GM19397 (cell line): ENCODE data around the gene NDUFA11.

Experiments used
- ATAC-seq: cut with Tn5 transposase; IDR thresholded peaks from one replicate; pipeline ENCODE4 v1.9.1; 2021; ENCODE audit warnings: mild to moderate bottlenecking, moderate library complexity; ENCODE audit not compliant: unreplicated experiment

Gene NDUFA11

DNA sequence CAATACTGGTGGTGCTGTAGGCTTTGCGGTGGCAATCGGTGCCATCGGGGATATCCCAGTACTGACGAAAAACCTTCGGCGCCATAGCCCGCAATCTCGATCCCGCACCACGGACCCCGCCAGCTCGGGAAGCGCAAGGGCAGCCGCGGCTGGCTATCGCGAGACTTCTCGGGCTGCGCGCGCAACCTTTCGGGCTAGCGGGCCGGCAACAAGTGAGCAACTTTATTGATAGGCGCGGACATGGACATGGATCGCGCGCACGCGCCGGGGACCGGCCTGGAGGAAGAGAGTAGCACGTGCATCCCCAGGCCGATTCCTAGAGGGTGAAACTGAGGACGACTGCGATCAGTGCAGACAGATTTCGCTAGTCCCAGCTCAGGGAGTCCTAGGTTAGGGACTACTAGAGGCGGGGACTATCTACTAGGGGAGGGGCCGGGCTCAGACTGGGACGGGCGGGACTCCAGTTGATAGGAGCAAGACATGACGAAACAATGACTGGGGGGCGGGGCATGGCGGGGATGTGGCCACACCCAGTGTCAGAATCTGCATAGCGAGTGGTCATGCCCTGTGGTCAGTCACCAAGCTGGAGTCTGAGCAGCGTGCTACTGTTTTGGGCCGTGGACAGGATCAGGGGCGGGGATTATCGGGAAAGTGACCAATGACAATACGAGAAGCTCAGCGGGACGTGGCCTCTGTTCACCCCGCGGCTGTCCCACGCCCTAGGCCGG, at the start of gene NDUFA11:
TSS of gene NDUFA11 (minus strand) at position 167 of the 728 bp plus-strand sequence. CDS start at position 85, 82 bp downstream.
- ATAC-seq, result peak; percentile 38

GRCh38 chr19:5953030-5953589, 49.5 kb upstream of the NDUFA11 start:
- ATAC-seq, result no peak

DNA sequence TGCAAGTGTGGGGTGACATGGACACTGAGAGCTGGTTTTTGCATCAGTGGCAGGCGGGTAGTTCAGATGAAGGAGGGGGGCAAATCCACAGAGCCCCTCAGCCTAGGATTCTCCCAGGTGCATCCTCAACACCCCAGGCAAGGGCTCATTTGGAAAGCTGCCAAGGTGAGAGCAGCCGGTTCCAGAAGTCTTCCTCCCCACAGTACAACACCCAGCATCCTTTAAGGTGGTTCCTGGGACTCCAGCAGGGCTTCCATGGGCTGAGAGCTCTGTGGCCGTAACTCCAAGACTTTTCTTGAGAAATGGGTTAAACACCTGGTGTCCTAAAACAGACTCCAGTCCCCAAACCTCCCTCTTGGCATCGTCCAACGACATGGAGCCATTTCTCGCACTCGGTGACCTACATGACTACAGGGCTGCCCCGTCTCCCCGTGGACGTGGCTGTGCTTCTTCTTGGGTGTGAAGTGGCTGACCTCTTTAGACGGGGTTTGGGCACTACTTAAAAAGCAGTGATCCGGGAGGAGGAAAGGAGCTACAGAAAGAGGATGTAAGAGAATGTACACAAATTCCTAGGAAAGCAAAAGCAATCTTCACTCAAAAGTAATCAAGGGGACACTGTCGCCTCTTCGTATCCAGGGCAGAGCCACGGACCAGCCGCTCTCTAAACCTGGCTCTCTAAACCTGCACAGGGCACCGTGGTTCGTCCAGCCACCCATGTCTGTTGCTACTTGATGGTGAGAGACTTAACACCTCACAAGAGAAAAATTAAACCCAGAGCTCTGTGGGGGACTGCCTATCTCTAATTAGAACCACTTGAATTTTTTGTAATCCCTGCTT, 48.8 kb upstream of the NDUFA11 start:
- no peak for ATAC-seq

GRCh38 chr19:5951338-5951861, 47.8 kb upstream of the NDUFA11 start:
- ATAC-seq, result no peak

DNA sequence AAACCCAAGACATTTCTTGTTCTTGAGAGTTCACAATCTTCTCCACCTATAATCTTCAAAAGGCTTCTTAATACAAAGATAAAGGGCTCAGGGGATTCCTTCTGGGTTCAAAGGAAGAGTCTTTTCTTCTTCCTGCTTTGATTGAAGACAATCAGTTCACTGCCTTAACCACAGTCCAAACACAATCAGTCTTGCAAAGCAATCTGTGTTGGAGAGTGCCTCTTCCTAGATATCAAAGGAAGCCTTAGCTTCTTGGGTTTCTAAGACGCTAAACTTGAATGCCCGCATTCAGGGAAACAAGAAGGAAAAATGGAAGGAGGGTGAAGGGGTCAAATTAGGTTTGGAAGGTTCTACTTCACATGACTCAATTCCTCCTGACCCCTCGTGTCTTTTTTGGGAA, 47.2 kb upstream of the NDUFA11 start:
- ATAC-seq, result no peak

- ATAC-seq, result no peak
Measured at GRCh38 chr19:5949792-5950305, 46.3 kb upstream of the NDUFA11 start.

- ATAC-seq, result no peak
Measured at GRCh38 chr19:5948752-5949564, 45.4 kb upstream of the NDUFA11 start.

- no peak for ATAC-seq
Measured at GRCh38 chr19:5947435-5947834, 43.8 kb upstream of the NDUFA11 start.

DNA sequence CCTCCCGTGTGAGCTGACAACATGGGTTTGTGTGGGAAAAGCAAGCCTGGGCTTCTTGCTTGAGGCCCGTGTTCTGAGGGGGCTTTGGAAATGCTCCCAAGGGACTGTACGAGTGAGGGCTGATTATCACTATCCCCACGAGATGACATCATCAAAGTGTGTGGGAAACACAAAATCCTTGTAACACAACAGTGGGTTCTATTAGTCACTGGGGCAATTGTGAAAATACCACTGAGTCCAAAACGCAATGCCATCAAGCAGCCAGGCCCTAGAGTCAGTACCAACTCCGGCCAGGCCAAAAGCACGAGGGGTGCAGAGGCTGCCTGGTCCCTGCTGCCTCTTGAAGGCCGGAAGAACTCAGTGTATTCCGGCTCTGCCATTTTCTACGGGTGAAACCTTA, 40.0 kb upstream of the NDUFA11 start:
- ATAC-seq, result no peak

DNA sequence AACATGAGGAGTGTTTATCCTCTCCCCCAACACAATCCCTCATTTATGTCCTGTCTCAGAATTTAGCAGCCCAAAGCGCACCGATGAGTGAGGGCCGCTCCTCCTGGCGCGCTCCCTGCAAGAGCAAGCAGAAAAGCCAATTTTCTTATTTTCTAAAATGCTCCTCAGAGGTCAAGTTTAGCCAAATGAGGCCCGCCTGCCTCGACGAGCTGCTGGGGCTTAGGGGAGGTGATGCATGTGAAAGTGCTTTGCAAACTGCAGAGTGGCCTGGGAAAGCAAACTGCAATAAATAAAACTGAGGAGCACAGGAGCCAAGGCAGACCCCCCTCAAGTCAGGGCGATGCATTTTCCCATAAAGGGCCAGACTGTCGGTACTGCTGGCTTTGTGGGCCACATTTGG, 39.5 kb upstream of the NDUFA11 start:
- no peak for ATAC-seq

GRCh38 chr19:5941673-5942072, 38.1 kb upstream of the NDUFA11 start:
- ATAC-seq, result no peak

DNA sequence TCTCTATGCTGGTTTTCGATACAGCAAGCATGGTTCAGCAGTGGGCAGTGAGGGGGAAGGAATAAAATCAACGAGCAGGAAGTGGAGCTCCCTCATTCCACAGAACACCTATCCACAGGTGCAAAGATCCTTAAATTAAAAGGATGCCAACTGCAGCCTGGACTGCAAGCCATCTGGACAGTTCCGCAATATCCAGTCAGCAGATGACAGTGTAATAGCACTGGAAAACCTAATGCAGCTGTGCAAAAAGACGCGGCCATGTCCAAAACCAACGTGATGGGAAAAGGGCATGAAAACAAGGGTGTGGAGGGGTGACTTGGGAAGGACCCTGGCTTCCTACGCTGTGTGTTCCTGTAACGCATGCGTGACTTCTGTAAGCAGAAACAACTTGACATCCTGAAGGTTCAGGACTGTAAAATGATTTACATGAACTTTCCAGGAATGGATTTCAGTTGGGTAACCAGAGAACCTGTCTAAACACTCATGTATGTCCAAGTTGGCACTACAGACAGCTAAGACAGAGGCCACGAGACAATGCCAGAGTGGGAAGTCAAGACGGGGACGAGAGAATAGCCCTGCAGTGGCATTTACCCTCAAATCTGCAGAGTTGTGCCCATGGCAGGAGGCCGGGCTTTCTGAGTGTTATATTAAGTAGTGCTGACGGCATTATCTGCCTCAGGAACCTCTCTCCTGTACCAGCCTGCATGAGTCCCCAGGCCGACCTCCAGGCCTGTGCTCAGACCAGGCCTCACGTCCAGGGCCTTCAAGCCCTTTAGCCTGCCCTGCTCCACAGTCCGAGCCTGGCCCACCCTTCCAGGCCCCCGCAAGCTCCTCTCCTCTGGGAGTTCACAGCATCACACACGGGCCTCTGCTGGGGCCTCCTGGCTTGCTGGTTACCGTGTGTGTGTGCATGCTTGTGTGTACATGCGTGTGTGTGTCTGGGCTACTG, 36.9 kb upstream of the NDUFA11 start:
- ATAC-seq, result no peak

DNA sequence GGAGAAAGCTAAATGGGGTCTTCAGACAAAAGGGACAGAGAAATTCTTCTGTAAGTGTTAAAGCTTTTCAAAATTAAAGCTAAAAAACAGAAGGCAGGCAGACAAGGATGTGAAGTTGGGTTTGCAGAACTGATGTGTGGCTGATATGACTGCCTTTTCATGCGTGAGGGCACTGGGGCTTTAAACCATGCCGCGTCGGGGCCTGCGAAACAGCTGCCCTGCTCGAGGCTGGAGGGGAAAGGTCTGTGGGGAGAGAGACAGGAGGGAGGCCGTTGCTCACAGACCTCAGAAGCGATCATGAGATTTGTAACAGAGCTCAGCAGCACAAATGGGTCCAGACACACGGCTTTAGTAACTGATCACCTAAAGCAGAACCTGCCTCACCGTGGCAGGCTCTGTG, 34.0 kb upstream of the NDUFA11 start:
- no peak for ATAC-seq

DNA sequence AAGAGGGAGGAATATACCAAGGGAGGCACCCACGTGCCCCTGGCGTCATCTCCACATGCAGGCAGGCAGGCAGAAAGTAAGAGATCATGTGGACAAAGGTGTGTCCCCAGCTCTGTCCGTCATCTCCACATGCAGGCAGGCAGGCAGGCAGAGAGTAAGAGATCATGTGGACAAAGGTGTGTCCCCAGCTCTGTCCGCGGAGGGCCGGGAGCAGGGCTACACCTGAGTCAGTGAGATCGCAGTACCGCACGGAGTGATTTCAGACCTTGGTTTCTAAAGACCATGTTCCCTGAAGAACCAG, 32.7 kb upstream of the NDUFA11 start:
- no peak for ATAC-seq

- ATAC-seq, result no peak
Measured at GRCh38 chr19:5935473-5936291, 32.1 kb upstream of the NDUFA11 start.

DNA sequence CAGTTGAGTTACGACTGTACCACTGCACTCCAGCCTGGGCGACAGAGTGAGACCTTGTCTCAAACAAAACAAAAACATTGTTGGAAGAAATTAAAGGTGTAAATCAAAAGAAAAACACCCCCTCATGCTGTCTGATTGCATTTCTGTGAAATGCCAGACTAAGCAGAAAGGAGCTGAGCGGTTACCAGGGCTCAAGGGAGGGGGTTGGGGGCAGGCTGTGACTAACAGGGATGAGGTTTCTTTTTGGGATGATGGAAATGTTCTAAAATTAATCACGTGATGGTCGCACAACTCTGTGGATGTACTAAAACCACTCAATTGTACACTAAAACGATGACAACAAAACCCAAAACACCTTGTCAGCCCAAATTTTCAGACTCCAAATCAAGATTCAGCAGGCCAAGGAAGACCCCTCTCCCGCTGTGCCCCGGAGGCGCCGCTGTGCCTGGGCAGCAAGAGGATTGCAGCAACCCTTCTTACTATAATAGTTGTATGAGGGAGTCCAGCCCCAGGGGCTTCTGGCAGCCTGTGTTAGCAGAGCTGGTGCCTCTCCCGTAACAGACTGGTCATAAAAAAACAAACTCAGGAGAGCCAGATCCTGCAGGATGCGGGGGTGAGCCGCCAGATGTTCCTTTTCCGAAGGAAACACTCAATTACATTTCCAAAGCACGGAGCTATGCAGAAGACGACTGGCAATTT, 31.3 kb upstream of the NDUFA11 start:
- no peak for ATAC-seq

DNA sequence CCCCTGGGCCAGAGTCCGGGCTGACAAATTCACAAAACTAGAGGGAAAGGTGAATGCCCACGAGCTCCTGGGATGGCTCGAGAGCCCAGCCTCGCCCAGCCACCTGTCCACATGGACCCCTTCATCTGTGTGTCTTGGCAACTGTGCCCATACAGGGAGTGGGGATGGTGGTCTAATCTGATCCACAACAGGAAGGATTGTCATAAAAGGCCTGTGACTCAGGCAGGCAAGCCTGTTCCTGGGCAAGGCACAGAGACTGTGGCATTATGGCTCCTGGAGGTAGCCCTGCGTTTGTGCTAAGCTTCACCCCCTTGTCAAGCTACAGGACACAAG, 30.4 kb upstream of the NDUFA11 start:
- no peak for ATAC-seq

GRCh38 chr19:5933391-5934068, 29.9 kb upstream of the NDUFA11 start:
- no peak for ATAC-seq
